ENCODE results near the gene RIMBP2.

RIMBP2 gene

DNA sequence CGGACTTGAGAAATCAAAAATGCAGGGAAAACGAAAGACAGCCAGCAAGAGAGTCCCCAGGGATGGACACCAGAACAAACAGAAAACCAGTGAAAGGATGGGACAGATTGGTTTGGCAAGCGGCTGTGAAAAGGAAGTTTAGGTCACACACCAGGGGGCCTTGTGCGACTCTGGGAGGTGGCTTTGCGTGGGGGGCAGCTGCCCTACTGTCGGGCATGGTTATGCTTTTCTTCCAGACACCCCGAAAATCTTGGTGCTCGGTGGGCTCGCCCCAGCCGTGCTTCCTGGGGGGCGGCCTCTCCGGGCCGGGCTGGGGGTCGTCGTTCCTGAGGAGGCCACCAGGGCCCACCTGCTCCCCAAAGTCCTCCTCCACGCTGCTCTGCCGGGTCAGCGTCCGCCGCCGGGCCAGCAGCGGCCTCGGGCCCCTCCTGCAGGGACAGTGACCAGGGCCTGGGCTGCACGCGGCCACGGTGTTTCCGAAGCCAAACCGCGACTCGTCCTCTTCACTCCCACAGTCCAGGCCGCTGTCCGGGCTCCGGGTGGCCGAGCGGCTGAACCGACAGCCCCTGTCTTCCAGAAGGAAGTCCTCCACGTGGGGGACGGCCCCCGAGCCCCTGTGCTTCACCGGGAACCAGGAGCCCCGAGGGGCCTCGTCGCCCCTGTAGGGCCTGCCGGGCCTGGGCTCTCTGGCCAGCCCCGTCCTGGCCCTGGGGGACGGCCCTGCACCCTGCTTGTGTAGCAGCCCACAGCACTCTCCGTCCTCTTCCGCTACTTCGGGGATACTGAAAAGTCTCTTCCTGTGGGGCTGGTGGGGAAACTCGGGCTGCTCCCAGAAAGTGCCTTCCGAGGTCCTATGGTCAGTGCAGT lies 291.9 kb downstream of the RIMBP2 start:
- TF ChIP-seq, protein P1, sequence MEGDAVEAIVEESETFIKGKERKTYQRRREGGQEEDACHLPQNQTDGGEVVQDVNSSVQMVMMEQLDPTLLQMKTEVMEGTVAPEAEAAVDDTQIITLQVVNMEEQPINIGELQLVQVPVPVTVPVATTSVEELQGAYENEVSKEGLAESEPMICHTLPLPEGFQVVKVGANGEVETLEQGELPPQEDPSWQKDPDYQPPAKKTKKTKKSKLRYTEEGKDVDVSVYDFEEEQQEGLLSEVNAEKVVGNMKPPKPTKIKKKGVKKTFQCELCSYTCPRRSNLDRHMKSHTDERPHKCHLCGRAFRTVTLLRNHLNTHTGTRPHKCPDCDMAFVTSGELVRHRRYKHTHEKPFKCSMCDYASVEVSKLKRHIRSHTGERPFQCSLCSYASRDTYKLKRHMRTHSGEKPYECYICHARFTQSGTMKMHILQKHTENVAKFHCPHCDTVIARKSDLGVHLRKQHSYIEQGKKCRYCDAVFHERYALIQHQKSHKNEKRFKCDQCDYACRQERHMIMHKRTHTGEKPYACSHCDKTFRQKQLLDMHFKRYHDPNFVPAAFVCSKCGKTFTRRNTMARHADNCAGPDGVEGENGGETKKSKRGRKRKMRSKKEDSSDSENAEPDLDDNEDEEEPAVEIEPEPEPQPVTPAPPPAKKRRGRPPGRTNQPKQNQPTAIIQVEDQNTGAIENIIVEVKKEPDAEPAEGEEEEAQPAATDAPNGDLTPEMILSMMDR (IDR thresholded peaks at IDR 0.05; ENCODE audit: low read depth, low read length, missing control alignments): no peak
- no peak for DNase-seq (ENCODE audit: low read depth)
- no peak overlapping the region for H3K4me3 ChIP-seq (ENCODE audit: low read depth, low read length)
- in situ Hi-C loops (cut with HindIII; ENCODE audit: low sequenced_read_pairs): no loop called here

DNA sequence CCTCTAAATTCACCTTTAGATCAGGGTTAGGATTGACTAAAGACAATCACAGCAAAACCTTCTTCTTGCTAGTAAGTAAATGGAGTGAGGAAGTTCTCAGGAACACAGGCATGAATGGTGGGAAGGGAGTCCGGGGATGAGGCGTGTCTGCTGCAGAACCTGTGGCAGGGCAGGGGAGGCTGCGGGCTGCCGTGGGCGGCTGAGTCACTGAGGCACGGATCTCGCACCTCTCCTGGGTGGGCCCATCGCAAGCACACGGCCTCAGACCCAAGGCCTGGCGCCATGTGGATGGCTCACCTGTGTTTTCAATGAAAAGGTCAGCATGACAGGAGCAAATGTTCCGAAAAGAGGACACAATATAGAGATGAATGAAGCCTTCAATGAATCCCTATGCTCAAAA lies 293.0 kb downstream of the RIMBP2 start:
- in situ Hi-C loops (cut with HindIII; ENCODE audit: low sequenced_read_pairs): no loop called here
- no peak overlapping the region for H3K4me3 ChIP-seq (ENCODE audit: low read depth, low read length)
- DNase-seq (ENCODE audit: low read depth): no peak
- TF ChIP-seq, protein P1 (IDR thresholded peaks at IDR 0.05; ENCODE audit: low read depth, low read length, missing control alignments): no peak

DNA sequence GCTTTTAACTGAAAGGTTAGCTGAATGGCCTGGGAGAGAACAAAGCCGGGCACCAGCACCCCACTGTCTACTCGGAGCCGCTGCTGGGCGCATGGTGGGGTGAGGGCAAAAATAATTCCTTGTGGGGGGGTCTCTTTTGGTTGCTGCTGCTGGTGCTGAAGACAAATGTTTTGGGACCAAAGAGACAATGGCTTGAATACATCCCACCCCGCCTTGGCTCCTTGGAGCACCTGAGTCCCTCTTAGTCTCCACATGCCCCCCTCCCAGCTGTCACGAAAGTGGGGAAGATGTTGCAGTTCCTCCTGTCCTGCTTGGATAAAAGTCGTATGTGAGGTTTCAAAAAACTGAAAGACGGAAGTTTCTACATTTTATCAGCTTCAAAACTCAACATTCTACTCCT lies 293.4 kb downstream of the RIMBP2 start:
- in situ Hi-C loops (cut with HindIII; ENCODE audit: low sequenced_read_pairs): no loop called here
- H3K4me3 ChIP-seq (ENCODE audit: low read depth, low read length): no peak overlapping the region
- TF ChIP-seq, protein P1 (IDR thresholded peaks at IDR 0.05; ENCODE audit: low read depth, low read length, missing control alignments): no peak
- no peak for DNase-seq (ENCODE audit: low read depth)

DNA sequence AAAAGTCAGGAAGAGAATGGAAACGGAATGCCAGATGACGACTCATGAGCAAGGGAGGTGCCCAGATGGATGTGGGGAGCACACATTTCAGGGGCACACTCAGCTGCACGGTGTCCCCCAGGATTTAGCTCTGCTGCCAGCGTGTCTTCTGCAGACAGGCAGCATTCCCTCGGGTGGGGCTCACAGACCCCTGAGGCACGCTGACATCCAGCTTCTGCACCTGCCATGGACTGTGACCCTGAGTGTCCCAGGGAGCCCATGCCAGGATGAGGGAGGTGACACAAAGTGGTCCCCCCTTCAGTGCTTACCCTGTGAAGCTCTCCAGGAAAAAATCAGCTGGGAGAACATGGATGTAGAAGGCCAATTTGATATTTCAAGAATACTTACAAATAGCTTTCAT lies 294.2 kb downstream of the RIMBP2 start:
- TF ChIP-seq, protein P1 (IDR thresholded peaks at IDR 0.05; ENCODE audit: low read depth, low read length, missing control alignments): no peak
- no peak for DNase-seq (ENCODE audit: low read depth)
- H3K4me3 ChIP-seq (ENCODE audit: low read depth, low read length): no peak overlapping the region
- in situ Hi-C loops (cut with HindIII; ENCODE audit: low sequenced_read_pairs): no loop called here

DNA sequence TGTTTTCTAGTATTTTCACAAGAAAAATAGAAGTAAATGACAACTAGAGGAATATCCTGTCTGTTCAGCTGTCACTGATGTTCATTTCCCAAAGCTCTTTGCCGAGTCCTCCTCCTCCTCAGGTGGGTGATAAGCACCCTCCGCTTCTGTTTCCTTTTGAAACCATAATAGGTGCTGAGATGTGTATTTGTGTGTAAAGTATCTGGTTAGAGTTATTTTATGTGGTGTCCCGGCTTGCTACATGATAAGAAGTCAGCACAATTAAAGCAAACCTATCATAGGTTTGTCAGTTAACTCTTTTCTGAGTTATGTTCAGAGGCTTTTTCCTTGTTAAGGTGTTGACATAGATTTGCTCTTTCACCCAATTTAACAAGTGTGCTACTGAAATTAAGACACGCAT lies 296.0 kb downstream of the RIMBP2 start:
- TF ChIP-seq, protein P1 (IDR thresholded peaks at IDR 0.05; ENCODE audit: low read depth, low read length, missing control alignments): no peak
- in situ Hi-C loops (cut with HindIII; ENCODE audit: low sequenced_read_pairs): no loop called here

DNA sequence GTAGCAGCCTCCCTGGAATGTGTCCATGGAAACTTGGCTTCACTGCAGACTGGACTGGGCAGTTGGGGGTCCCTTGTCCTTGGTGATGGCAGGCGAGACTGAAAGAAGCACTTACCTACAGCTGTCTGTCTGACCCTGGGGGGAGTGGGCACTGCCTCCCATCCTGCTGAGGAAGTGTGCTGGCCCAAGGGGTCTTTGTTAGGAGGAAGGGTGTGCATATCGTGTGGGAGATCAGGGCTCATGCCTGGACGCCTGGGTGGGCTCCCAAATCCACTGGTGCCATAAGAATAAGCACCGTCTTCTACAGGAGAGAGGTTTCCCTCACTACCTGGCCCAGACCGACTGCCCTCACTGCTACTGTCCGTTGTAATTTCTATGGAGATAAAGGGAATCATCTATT lies 297.0 kb downstream of the RIMBP2 start:
- TF ChIP-seq, protein P1 (IDR thresholded peaks at IDR 0.05; ENCODE audit: low read depth, low read length, missing control alignments): no peak
- in situ Hi-C loops (cut with HindIII; ENCODE audit: low sequenced_read_pairs): no loop called here
- no peak for DNase-seq (ENCODE audit: low read depth)
- H3K4me3 ChIP-seq (ENCODE audit: low read depth, low read length): no peak overlapping the region

More for the DNA sequence above, 296.0 kb downstream of the RIMBP2 start:
- no peak overlapping the region for H3K4me3 ChIP-seq (ENCODE audit: low read depth, low read length)
- no peak for DNase-seq (ENCODE audit: low read depth)
